Body of pancreas (tissue), 4 donors: Measurements from ENCODE around the gene NHERF1. TPM values are rescaled to one million over a fixed set of nuclear protein-coding genes. Genes with fewer than 3 reads are reported as not detected.

Source experiments
- ATAC-seq: fragments of 150-250 bp; one replicate; pipeline ENCODE4 v1.9.1; 2016
- DNase-seq, 4 donors: peaks; one replicate each; pipeline ENCODE4 v3.0.0-alpha.2; 2019
- H3K27ac ChIP-seq, 4 donors: fragments of 200-600 bp; sonication (generic); 1 replicate in 3 of 4; 2 replicates in 1 of 4; pipeline versions ENCODE4 v1.5.1 to v1.6.1; 2016 to 2019; ENCODE audit warnings: mild to moderate bottlenecking in 1 of 4, mixed read lengths in 1 of 4, moderate library complexity in 1 of 4
- H3K27me3 ChIP-seq, 2 donors: fragments of 200-600 bp; sonication (generic); one replicate each; pipeline ENCODE4 v1.6.0; 2016; ENCODE audit warnings: mild to moderate bottlenecking in 1 of 2
- H3K36me3 ChIP-seq, 2 donors: fragments of 200-600 bp; sonication (generic); replicated peaks in 1 of 2; 2 replicates each; pipeline ENCODE4 v1.5.1; 2016; ENCODE audit warnings: low read depth in 2 of 2; ENCODE audit not compliant: insufficient read depth in 1 of 2
- H3K4me1 ChIP-seq: fragments of 200-600 bp; sonication (generic); one replicate; pipeline ENCODE4 v1.6.0; 2016
- H3K4me3 ChIP-seq, 2 donors: fragments of 200-600 bp; sonication (generic); 1 replicate in 1 of 2; 2 replicates in 1 of 2; pipeline ENCODE4 v1.5.1; 2016 to 2019
- H3K9me3 ChIP-seq, 3 donors: fragments of 200-600 bp; sonication (generic); 1 replicate in 2 of 3; 2 replicates in 1 of 3; pipeline ENCODE4 v1.5.1; 2016
- POLR2A ChIP-seq, 3 donors: fragments of 450-650 bp; IDR thresholded peaks; one replicate each; pipeline ENCODE4 v1.6.1; 2016; ENCODE audit warnings: antibody characterized with exemption in 3 of 3, mild to moderate bottlenecking in 2 of 3
- WGBS, 2 donors: methylation state at CpG; one replicate each; pipeline ENCODE4 v1.1.5; 2017; 5-methylcytosine and 5-hydroxymethylcytosine counted together
- intact Hi-C: fragments of 100-400 bp; cut with DNase I; formaldehyde crosslinking; loops from one replicate; pipeline ENCODE4 v1.15.1; 2023
- total RNA-seq, 2 donors: library from RNA; depleted of rRNA; stranded (reverse); fragments of >200 nt; gene quantifications; one replicate each; pipeline ENCODE4 v1.1.0, GENCODE V29; 2016
- TF ChIP-seq, protein P1 (sequence below), 7 experiments: fragments of 450-650 bp in 4 of 7; fragments of 200-600 bp in 3 of 7; sonication (generic) in 3 of 7; IDR thresholded peaks; one replicate each; pipeline ENCODE4 v1.5.1; 2016 to 2019; ENCODE audit warnings: antibody characterized with exemption in 7 of 7

The NHERF1 gene
- total RNA-seq, 2 donors from 2014 or later: 56.6 to 64.9 TPM

DNA sequence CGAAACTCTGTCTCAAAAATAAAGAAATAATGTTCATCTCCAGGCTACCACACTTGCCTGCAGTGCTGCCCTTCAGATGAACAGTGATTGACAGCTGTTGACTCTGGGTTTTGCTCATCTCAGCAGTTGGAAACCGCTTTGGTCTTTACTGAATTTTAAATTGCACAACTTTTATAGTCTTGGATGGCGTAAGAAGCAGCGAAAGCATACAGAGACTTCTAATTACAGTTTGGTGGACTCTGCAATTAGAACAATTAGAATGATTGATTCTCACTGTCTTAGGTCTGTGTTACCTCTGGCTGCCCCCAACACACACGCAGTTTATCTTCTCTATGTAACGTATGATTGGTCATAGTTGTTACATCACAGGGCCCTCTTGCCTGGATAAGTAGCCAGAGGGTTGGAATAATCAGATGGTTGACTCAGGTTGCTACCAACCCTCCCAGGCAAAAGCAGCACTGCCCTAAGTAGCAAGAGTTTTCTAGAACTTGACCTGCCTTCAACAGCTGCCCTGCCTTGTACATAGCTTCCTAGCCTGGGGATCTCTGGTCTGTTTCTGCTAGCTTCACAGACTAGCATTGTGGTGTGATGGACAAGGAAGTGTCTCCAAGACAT, 29.6 kb downstream of the NHERF1 start:
- Histone ChIP-seq H3K9me3 (no peaks in the 10 kb centered on the region), H3K4me1 (peaks cover 31% of the 10 kb centered on the region), H3K27ac (no peak overlapping the region), H3K36me3 (no peaks in the 10 kb centered on the region), H3K27me3 (no peaks in the 10 kb centered on the region), H3K4me3 (no peak overlapping the region)
- 77 to 95% methylated on average over 6 of the region's 6 CpGs for WGBS, 2 donors
- no peak for TF ChIP-seq POLR2A (IDR thresholded peaks at IDR 0.05)
- ATAC-seq: no peak
- intact Hi-C loops: loop anchor here (5.0 kb wide), 1 partner anchor 36 kb away; no protein-coding TSS in a partner anchor
- no peak for DNase-seq

DNA sequence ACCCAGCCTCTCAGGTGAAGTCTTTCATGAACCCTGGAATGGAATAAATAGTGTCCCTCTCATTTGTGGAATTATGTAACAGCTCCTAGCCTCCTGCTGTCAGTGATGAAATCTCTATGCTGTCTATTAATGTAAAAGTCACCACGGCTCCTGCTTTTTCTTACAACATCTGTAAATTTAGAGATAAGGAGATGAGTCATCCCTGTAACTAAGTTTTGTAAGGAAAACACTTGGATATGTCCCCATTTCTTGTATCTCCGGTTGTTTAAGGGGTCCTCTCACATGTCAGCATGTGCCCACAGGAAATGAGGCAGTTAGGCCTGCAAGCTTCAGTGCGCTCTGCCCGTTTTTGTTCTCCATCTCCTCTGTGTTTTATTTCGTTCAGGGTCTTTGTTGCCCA, 30.5 kb downstream of the NHERF1 start:
- WGBS, 2 donors: 47 to 60% methylated on average over 5 of the region's 5 CpGs
- H3K4me3 ChIP-seq: no peak overlapping the region
- intact Hi-C loops: loop anchor here (5.0 kb wide), 1 partner anchor 37 kb away; no protein-coding TSS in a partner anchor
- DNase-seq: no peak
- ATAC-seq: no peak
- no peaks in the 10 kb centered on the region for H3K27me3 ChIP-seq
- no peaks in the 10 kb centered on the region for H3K9me3 ChIP-seq
- H3K4me1 ChIP-seq: peaks cover 31% of the 10 kb centered on the region
- no peaks in the 10 kb centered on the region for H3K36me3 ChIP-seq
- no peak overlapping the region for H3K27ac ChIP-seq
- no peak for TF ChIP-seq POLR2A (IDR thresholded peaks at IDR 0.05)
- TF ChIP-seq, protein P1, sequence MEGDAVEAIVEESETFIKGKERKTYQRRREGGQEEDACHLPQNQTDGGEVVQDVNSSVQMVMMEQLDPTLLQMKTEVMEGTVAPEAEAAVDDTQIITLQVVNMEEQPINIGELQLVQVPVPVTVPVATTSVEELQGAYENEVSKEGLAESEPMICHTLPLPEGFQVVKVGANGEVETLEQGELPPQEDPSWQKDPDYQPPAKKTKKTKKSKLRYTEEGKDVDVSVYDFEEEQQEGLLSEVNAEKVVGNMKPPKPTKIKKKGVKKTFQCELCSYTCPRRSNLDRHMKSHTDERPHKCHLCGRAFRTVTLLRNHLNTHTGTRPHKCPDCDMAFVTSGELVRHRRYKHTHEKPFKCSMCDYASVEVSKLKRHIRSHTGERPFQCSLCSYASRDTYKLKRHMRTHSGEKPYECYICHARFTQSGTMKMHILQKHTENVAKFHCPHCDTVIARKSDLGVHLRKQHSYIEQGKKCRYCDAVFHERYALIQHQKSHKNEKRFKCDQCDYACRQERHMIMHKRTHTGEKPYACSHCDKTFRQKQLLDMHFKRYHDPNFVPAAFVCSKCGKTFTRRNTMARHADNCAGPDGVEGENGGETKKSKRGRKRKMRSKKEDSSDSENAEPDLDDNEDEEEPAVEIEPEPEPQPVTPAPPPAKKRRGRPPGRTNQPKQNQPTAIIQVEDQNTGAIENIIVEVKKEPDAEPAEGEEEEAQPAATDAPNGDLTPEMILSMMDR (IDR thresholded peaks at IDR 0.05): no peak

DNA sequence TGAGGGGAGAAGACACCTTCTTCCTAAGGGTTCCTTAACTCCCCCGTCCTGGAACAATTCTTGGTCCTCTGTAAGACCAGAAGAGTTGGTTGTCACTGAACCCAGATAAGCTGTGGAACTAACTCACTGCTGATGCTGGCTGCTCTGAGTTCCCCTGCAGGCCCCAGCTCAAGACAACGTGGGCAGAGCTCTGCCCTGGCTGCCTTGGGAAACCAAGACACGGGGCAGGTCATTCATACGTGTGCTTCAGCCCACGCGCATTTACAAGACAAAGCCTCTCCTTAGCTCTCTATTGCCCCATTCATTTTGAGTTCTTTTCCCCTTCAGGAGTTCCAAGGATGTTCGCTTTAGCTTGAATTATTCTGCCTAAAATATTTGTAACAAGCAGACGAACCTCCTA, 31.1 kb downstream of the NHERF1 start:
- WGBS, 2 donors: 74 to 84% methylated on average over 8 of the region's 8 CpGs
- Histone ChIP-seq H3K36me3 (no peaks in the 10 kb centered on the region), H3K27me3 (no peaks in the 10 kb centered on the region), H3K4me1 (peaks cover 30% of the 10 kb centered on the region), H3K27ac (peak overlapping the region in 1 of 4 donors; percentile 0), H3K9me3 (no peaks in the 10 kb centered on the region), H3K4me3 (no peak overlapping the region)
- no peak for TF ChIP-seq POLR2A (IDR thresholded peaks at IDR 0.05)
- TF ChIP-seq, protein P1 (IDR thresholded peaks at IDR 0.05): no peak
- no peak for ATAC-seq
- intact Hi-C loops: loop anchor here (5.0 kb wide), 1 partner anchor 37 kb away; no protein-coding TSS in a partner anchor
- DNase-seq: no peak

DNA sequence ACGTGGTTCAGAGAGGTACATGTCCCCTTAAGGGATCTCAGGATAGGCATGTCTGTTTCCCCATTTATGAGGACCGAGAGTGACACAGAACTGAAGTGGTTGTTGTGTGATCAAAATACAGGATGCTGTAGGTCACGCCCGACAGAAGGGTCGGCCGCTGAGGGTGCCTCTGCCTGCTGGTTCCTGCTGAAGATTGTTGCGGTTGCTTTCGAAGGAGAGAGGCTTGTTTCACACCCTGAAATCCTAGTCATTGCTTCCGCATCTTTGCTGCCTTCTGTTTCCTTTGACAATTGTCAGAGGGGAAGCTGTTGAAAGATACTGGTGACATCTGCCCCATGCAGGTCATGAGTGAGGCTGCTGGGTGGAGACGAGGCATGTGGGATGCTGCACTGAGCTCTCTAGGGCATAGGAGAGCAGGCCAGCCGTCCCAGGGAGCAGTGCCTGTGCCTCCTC, 31.5 kb downstream of the NHERF1 start:
- H3K27me3 ChIP-seq: no peaks in the 10 kb centered on the region
- peak in 1 of 4 donors; percentile 67 for DNase-seq

More for the DNA sequence above, 31.5 kb downstream of the NHERF1 start:
- Histone ChIP-seq H3K27ac (peak overlapping the region in 1 of 4 donors; percentile 32), H3K9me3 (no peaks in the 10 kb centered on the region), H3K4me1 (peaks cover 25% of the 10 kb centered on the region), H3K4me3 (no peak overlapping the region), H3K36me3 (no peaks in the 10 kb centered on the region)
- ATAC-seq: no peak
- 64 to 82% methylated on average over 11 of the region's 11 CpGs for WGBS, 2 donors
- intact Hi-C loops: loop anchor here (5.0 kb wide), 2 partner anchors 38 to 48 kb away; no protein-coding TSS in a partner anchor
- TF ChIP-seq POLR2A (IDR thresholded peaks at IDR 0.05): no peak
- TF ChIP-seq, protein P1 (IDR thresholded peaks at IDR 0.05): no peak
